HepG2 (cell line): ENCODE data around the gene HOPX. TPM values are rescaled to one million over a fixed set of nuclear protein-coding genes. Genes with fewer than 3 reads are reported as not detected.

Experiments used
- ATAC-seq: fragments of 200-7000 bp; cut with Tn5 transposase; 3 replicates; pipeline ENCODE4 v1.9.1; 2020; ENCODE audit warnings: mild to moderate bottlenecking, moderate library complexity
- BruUV-seq: library from RNA; stranded (reverse); fragments of 400-500 nt; replicated peaks from 2 replicates; lab custom pipeline; 2021; lab: Mats Ljungman, UMichigan
- CTCF ChIA-PET: fragments of 300-600 bp; formaldehyde crosslinking; extraction: SDS; loops from one replicate; lab custom pipeline; 2021; ENCODE audit warnings: low total read pairs, inconsistent platforms, low intra/inter-chr PET ratio; lab: Yijun Ruan, JAX
- POLR2A ChIA-PET: fragments of 350-600 bp; sonication (Branson Sonifier 250); formaldehyde crosslinking; loops from one replicate; lab custom pipeline; 2020; ENCODE audit warnings: antibody characterized with exemption, inconsistent platforms; lab: Yijun Ruan, JAX
- DNase-seq: peaks from one replicate; pipeline ENCODE4 v3.0.0-alpha.2; 2015; ENCODE audit warnings: low spot score
- FAIRE-seq: peaks from 3 replicates; lab custom pipeline; 2011; peaks lifted over from hg19 to GRCh38; lab: Jason Lieb, UNC
- H2AFZ ChIP-seq: one replicate; pipeline ENCODE4 v1.6.1; 2011; ENCODE audit warnings: low read length, inconsistent platforms
- H3K27ac ChIP-seq: fragments of 300-600 bp; 3 replicates; pipeline ENCODE4 v1.8.0; 2011; ENCODE audit warnings: mixed run types, mild to moderate bottlenecking, mixed read lengths, low read length, inconsistent platforms; ENCODE audit not compliant: insufficient read depth; ENCODE audit errors: extremely low read length
- H3K27me3 ChIP-seq, 2 experiments: fragments of 200-600 bp in 1 of 2; 2 replicates in 1 of 2; 3 replicates in 1 of 2; pipeline versions ENCODE4 v1.6.0 to v1.8.0; 2011; ENCODE audit warnings: low read length in 2 of 2, mild to moderate bottlenecking in 2 of 2, moderate library complexity in 2 of 2, inconsistent platforms in 1 of 2; ENCODE audit not compliant: insufficient read depth in 2 of 2, control insufficient read depth in 1 of 2
- H3K36me3 ChIP-seq, 2 experiments: fragments of 200-600 bp in 1 of 2; replicated peaks in 1 of 2; 2 replicates in 1 of 2; 3 replicates in 1 of 2; pipeline versions ENCODE4 v1.5.1 to v1.8.0; 2011; ENCODE audit warnings: low read length in 2 of 2, inconsistent platforms in 1 of 2; ENCODE audit not compliant: insufficient read depth in 2 of 2, control insufficient read depth in 1 of 2
- H3K4me1 ChIP-seq: 2 replicates; pipeline ENCODE4 v1.5.1; 2012; ENCODE audit warnings: low read length, inconsistent platforms; ENCODE audit not compliant: insufficient read depth
- H3K4me2 ChIP-seq: 2 replicates; pipeline ENCODE4 v1.6.0; 2011; ENCODE audit warnings: low read depth, low read length, inconsistent platforms
- H3K4me3 ChIP-seq, 3 experiments: fragments of 200-600 bp in 1 of 3; sonication (generic), shearing (Covaris generic) in 1 of 3; replicated peaks in 1 of 3; 2 replicates each; pipeline ENCODE4 v1.5.1; 2011 to 2016; ENCODE audit warnings: low read length in 3 of 3, inconsistent platforms in 2 of 3, low read depth in 2 of 3, mild to moderate bottlenecking in 2 of 3, control low read depth in 1 of 3, mixed read lengths in 1 of 3; ENCODE audit not compliant: insufficient read depth in 1 of 3
- H3K79me2 ChIP-seq: one replicate; pipeline ENCODE4 v1.6.1; 2011; ENCODE audit warnings: low read length, inconsistent platforms; ENCODE audit not compliant: insufficient read depth
- H3K9ac ChIP-seq: 2 replicates; pipeline ENCODE4 v1.6.0; 2011; ENCODE audit warnings: mild to moderate bottlenecking, low read depth, low read length, inconsistent platforms; ENCODE audit not compliant: insufficient read depth
- H3K9me3 ChIP-seq: 2 replicates; pipeline ENCODE4 v1.5.1; 2012; ENCODE audit warnings: mild to moderate bottlenecking, low read length
- H4K20me1 ChIP-seq: 2 replicates; pipeline ENCODE4 v1.6.0; 2011; ENCODE audit warnings: inconsistent platforms, mild to moderate bottlenecking, low read length, moderate library complexity; ENCODE audit not compliant: insufficient read depth
- AHR ChIP-seq: IDR thresholded peaks from 2 replicates; pipeline ENCODE4 v1.6.1; 2018; ENCODE audit warnings: missing genetic modification reagents, missing compliant biosample characterization
- ATF7 ChIP-seq, 2 experiments: fragments of 450-650 bp in 1 of 2; sonication (generic) in 1 of 2; formaldehyde crosslinking in 1 of 2; IDR thresholded peaks; 2 replicates each; pipeline versions ENCODE4 v1.4.0 to v1.6.1; 2016 to 2020; ENCODE audit warnings: antibody characterized with exemption in 1 of 2, mild to moderate bottlenecking in 1 of 2, missing genetic modification reagents in 1 of 2
- PHF20 ChIP-seq: sonication (generic); formaldehyde crosslinking; IDR thresholded peaks from 2 replicates; pipeline ENCODE4 v1.5.0; 2020; ENCODE audit warnings: mild to moderate bottlenecking, missing genetic modification reagents
- ZNF614 ChIP-seq: IDR thresholded peaks from 2 replicates; pipeline ENCODE4 v1.6.1; 2018; ENCODE audit warnings: missing biosample characterization, missing genetic modification reagents, inconsistent platforms, borderline replicate concordance
- in situ Hi-C: cut with HindIII; loops from 2 replicates; pipeline ENCODE4 v1.10.0; 2017; ENCODE audit warnings: low pct_unique_long_range_greater_than_20kb; ENCODE audit not compliant: extremely low pct_ligation_motif_present
- intact Hi-C: fragments of 100-400 bp; cut with micrococcal nuclease; formaldehyde crosslinking; loops from one replicate; pipeline ENCODE4 v1.10.0; 2022; ENCODE audit not compliant: unreplicated experiment
- polyA plus RNA-seq, 8 experiments: library from polyadenylated mRNA; depleted of rRNA in 3 of 8; stranded (reverse) in 7 of 8; unstranded in 1 of 8; fragments of >200 nt; fragmentation: Illumina TruSeq in 4 of 8; extraction: Trizol in 4 of 8; gene quantifications; 2 replicates each; pipeline versions ENCODE4 v1.2.1 to v1.2.3, GENCODE V29; 2011 to 2016; ENCODE audit warnings: low read depth in 4 of 8, missing spikeins in 1 of 8, mixed read lengths in 1 of 8; ENCODE audit not compliant: insufficient read depth in 1 of 8
- total RNA-seq, 5 experiments: library from RNA; depleted of rRNA; stranded (reverse); fragments of >200 nt; fragmentation: Illumina TruSeq; extraction: Trizol; gene quantifications; 2 replicates each; pipeline ENCODE4 v1.2.3, GENCODE V29; 2016; ENCODE audit warnings: low read depth in 1 of 5
- TF ChIP-seq, protein P1 (sequence below): sonication (generic); formaldehyde crosslinking; IDR thresholded peaks from 2 replicates; pipeline ENCODE4 v1.5.0; 2020; ENCODE audit warnings: mild to moderate bottlenecking, low read depth, missing genetic modification reagents, borderline replicate concordance
- TF ChIP-seq, protein P2 (sequence below): IDR thresholded peaks from 2 replicates; pipeline ENCODE4 v1.6.1; 2016; ENCODE audit warnings: low read depth, borderline replicate concordance

The HOPX gene
- total and polyA plus RNA-seq, 2 of the 13 experiments (the other 11 are each of a cell fraction or from before 2014, with no cell fraction given) = not detected

DNA sequence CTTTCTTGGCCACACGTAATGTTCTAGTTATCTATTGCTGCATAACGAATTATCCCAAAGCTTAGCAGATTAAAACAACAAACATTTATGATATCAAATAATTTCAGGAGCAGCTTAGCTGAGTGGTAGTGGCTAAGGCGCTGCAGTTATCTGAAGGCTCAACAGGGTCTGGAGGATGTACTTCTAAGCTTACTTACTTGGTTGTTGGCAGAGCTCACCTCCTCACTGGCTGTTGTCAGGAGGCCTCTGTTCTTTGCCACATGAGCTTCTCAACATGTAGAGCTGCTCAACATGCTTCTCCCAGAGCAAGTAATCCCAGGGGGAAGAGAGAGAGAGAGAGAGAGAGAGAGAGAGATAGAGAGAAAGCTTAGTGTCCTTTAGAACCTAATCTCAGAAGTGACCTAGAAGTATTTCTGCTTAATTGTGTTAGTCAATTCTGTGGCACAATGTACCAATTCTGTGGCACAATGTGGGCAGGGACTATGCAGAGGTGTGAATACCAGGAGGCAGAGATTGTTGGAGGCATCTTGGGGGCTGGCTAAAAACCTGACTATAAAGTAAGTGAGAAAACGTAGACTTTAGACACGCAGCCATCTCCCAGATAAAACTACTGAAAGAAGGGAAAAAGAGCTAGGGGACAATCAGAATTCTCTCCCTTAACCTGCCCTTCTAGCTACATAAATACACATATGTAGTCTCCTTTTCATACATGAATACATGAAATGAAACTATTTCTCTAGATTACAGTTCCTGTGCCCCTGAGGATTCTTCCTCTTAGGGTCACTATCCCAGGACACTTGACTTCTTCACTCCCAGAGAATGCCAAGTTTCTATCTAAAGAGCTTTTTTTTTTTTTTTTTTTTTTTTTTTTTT is 40.2 kb downstream of the HOPX start (continued):
- TF ChIP-seq, protein P1, sequence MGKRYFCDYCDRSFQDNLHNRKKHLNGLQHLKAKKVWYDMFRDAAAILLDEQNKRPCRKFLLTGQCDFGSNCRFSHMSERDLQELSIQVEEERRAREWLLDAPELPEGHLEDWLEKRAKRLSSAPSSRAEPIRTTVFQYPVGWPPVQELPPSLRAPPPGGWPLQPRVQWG (CRISPR knock-in tag) = no peak
- TF ChIP-seq, protein P2, sequence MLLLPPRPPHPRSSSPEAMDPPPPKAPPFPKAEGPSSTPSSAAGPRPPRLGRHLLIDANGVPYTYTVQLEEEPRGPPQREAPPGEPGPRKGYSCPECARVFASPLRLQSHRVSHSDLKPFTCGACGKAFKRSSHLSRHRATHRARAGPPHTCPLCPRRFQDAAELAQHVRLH (CRISPR knock-in tag) = no peak
- TF ChIP-seq, all 625 proteins: peak for 0

DNA sequence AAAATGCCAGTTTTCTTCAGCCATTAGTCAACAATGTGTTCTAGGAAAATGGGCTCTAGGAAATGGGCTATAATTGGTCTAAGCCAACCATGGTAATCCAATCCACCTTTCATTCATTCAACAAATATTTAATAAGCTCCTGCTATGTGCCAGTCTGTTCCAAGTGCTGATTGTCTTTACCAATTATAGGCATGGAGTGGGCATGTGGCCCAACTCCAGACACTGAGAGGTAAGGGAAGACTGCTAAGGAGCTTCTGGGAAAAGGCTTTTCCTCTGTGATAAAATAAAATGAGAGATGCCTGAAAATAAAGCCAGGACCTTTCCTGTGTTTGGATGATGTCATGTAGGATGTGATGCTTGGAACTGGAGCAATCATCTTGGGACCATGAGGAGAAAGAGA is 43.3 kb downstream of the HOPX start:
- no peak overlapping the region for H3K9ac ChIP-seq
- FAIRE-seq = no peak
- H3K4me2 ChIP-seq = no peak overlapping the region
- no peak for ATAC-seq
- in situ Hi-C loops = no loop called here
- no peak overlapping the region for H3K4me3 ChIP-seq
- TF ChIP-seq AHR (CRISPR knock-in tag) (no peak), PHF20 (no peak), ZNF614 (CRISPR knock-in tag) (no peak), ATF7 (IDR thresholded peaks at IDR 0.05) (0 out of 2 replicates have a peak, but pooled peaks have one; percentile 21), ATF7 (CRISPR knock-in tag; IDR thresholded peaks at IDR 0.05) (no peak)
- H3K9me3 ChIP-seq = no peaks in the 10 kb centered on the region
- POLR2A ChIA-PET = no interaction called here
- H3K36me3 ChIP-seq = no peaks in the 10 kb centered on the region
- no peak overlapping the region for H2AFZ ChIP-seq
- no peaks in the 10 kb centered on the region for H4K20me1 ChIP-seq
- H3K27me3 ChIP-seq = no peaks in the 10 kb centered on the region; a peak in 1 of 5 replicates
- DNase-seq = no peak
- no peaks in the 10 kb centered on the region for H3K79me2 ChIP-seq
- H3K27ac ChIP-seq = no peak overlapping the region
- intact Hi-C loops = no loop called here
- H3K4me1 ChIP-seq = no peaks in the 10 kb centered on the region
- CTCF ChIA-PET = no interaction called here
- no TSS peak for BruUV-seq
